Prostate gland (tissue), 2 donors: ENCODE results near the gene DISP2. TPM values are rescaled to one million over a fixed set of nuclear protein-coding genes. Genes with fewer than 3 reads are reported as not detected.

Experiments
- DNase-seq: peaks from one replicate; pipeline ENCODE4 v3.0.0-alpha.2; 2019; ENCODE audit warnings: low spot score
- H3K27ac ChIP-seq, 2 donors: fragments of 200-600 bp; sonication (generic); 2 replicates each; pipeline ENCODE4 v1.5.1; 2017 to 2019
- H3K27me3 ChIP-seq: fragments of 200-600 bp; sonication (generic); replicated peaks from 2 replicates; pipeline ENCODE4 v1.5.1; 2019; ENCODE audit not compliant: insufficient read depth
- H3K36me3 ChIP-seq, 2 donors: fragments of 200-600 bp; sonication (generic); 1 replicate in 1 of 2; 2 replicates in 1 of 2; pipeline versions ENCODE4 v1.5.1 to v1.8.1; 2017 to 2019
- H3K4me1 ChIP-seq: fragments of 200-600 bp; sonication (generic); replicated peaks from 2 replicates; pipeline ENCODE4 v1.5.1; 2019
- H3K4me3 ChIP-seq, 2 donors: fragments of 200-600 bp; sonication (generic); 2 replicates each; pipeline ENCODE4 v1.5.1; 2017 to 2019
- H3K9me3 ChIP-seq: fragments of 200-600 bp; sonication (generic); 2 replicates; pipeline ENCODE4 v1.5.1; 2017
- CTCF ChIP-seq, 4 experiments: fragments of 200-600 bp in 2 of 4; fragments of 450-650 bp in 2 of 4; sonication (generic) in 2 of 4; IDR thresholded peaks; 1 replicate in 3 of 4; 2 replicates in 1 of 4; pipeline ENCODE4 v1.5.1; 2016 to 2019; ENCODE audit warnings: antibody characterized with exemption in 4 of 4, mild to moderate bottlenecking in 2 of 4, moderate library complexity in 2 of 4
- POLR2A ChIP-seq: fragments of 450-650 bp; IDR thresholded peaks from one replicate; pipeline ENCODE4 v1.6.1; 2016; ENCODE audit warnings: antibody characterized with exemption, mild to moderate bottlenecking
- POLR2AphosphoS5 ChIP-seq: sonication (generic); formaldehyde crosslinking; IDR thresholded peaks from one replicate; pipeline ENCODE4 v1.6.1; 2017; ENCODE audit warnings: antibody characterized with exemption
- WGBS: methylation state at CpG from one replicate; pipeline ENCODE4 v1.1.5; 2018; 5-methylcytosine and 5-hydroxymethylcytosine counted together
- intact Hi-C: fragments of 100-400 bp; cut with DNase I; formaldehyde crosslinking; loops from one replicate; pipeline ENCODE4 v1.14.2; 2022
- total RNA-seq, 2 donors: library from RNA; depleted of rRNA; stranded (reverse); fragments of >200 nt; gene quantifications; one replicate each; pipeline ENCODE4 v1.1.0, GENCODE V29; 2016

DISP2 gene
- total RNA-seq, 2 donors from 2014 or later = 0.27 to 1.6 TPM

GRCh38 chr15:40379853-40380252 lies 21.8 kb downstream of the DISP2 start:
- no peaks in the 10 kb centered on the region for H3K27me3 ChIP-seq
- no peak for DNase-seq
- 22% methylated on average over 4 of the region's 4 CpGs for WGBS
- no peaks in the 10 kb centered on the region for H3K9me3 ChIP-seq
- H3K27ac ChIP-seq = no peak overlapping the region
- H3K36me3 ChIP-seq = no peaks in the 10 kb centered on the region
- intact Hi-C loops = no loop called here
- no peaks in the 10 kb centered on the region for H3K4me1 ChIP-seq
- H3K4me3 ChIP-seq = no peak overlapping the region
- TF ChIP-seq CTCF (IDR thresholded peaks at IDR 0.05) (no peak), POLR2A (no peak), POLR2AphosphoS5 (no peak)

- no peaks in the 10 kb centered on the region for H3K4me1 ChIP-seq
- H3K4me3 ChIP-seq = no peak overlapping the region
- DNase-seq = no peak
- TF ChIP-seq POLR2A = no peak
- 98% methylated on average over 10 of the region's 10 CpGs for WGBS
- intact Hi-C loops = no loop called here
- H3K9me3 ChIP-seq = no peaks in the 10 kb centered on the region
- no peaks in the 10 kb centered on the region for H3K27me3 ChIP-seq
- H3K27ac ChIP-seq = no peak overlapping the region
- H3K36me3 ChIP-seq = no peaks in the 10 kb centered on the region
Observed at GRCh38 chr15:40380636-40381035, 22.6 kb downstream of the DISP2 start.

GRCh38 chr15:40381818-40382529 lies 24.0 kb downstream of the DISP2 start:
- 93% methylated on average over 11 of the region's 11 CpGs for WGBS
- no peaks in the 10 kb centered on the region for H3K27me3 ChIP-seq
- H3K4me3 ChIP-seq = no peak overlapping the region
- intact Hi-C loops = no loop called here
- TF ChIP-seq POLR2AphosphoS5 = no peak
- TF ChIP-seq CTCF (IDR thresholded peaks at IDR 0.05) = no peak
- TF ChIP-seq POLR2A = no peak
- no peak for DNase-seq
- no peaks in the 10 kb centered on the region for H3K9me3 ChIP-seq
- H3K27ac ChIP-seq = no peak overlapping the region
- no peaks in the 10 kb centered on the region for H3K36me3 ChIP-seq
- no peaks in the 10 kb centered on the region for H3K4me1 ChIP-seq

- Histone ChIP-seq H3K4me1 (no peaks in the 10 kb centered on the region), H3K4me3 (peak within 1 kb of the TSS; percentile 46 to 79), H3K36me3 (no peaks in the 10 kb centered on the region), H3K27me3 (no peaks in the 10 kb centered on the region), H3K9me3 (no peaks in the 10 kb centered on the region), H3K27ac (peak within 1 kb of the TSS; percentile 6 to 52)
- intact Hi-C loops = no loop called here
- TF ChIP-seq POLR2AphosphoS5 (peak; percentile 91), CTCF (IDR thresholded peaks at IDR 0.05) (no peak), POLR2A (no peak)
- peak; percentile 90 for DNase-seq
- 4% methylated on average over 57 of the region's 57 CpGs for WGBS
Observed at GRCh38 chr15:40382580-40383456, 24.8 kb downstream of the DISP2 start, which contains the start of gene KNSTRN. Gene KNSTRN, plus strand, starts transcription at chr15:40382721. Its CDS starts 115 bp downstream, at chr15:40382836.

- no peak for TF ChIP-seq POLR2A
- no peak for TF ChIP-seq CTCF (IDR thresholded peaks at IDR 0.05)
- no peak for TF ChIP-seq POLR2AphosphoS5
- no peaks in the 10 kb centered on the region for H3K36me3 ChIP-seq
- H3K27me3 ChIP-seq = no peaks in the 10 kb centered on the region
- H3K4me3 ChIP-seq = no peak overlapping the region
- H3K4me1 ChIP-seq = no peaks in the 10 kb centered on the region
- 96% methylated on average over 3 of the region's 3 CpGs for WGBS
- no peak for DNase-seq
- H3K9me3 ChIP-seq = no peaks in the 10 kb centered on the region
- intact Hi-C loops = no loop called here
- no peak overlapping the region for H3K27ac ChIP-seq
Observed at GRCh38 chr15:40386480-40386879, 28.5 kb downstream of the DISP2 start.
